ENCODE data around the gene PTGS1. TPM values are rescaled to one million over a fixed set of nuclear protein-coding genes. Genes with fewer than 3 reads are reported as not detected.

The PTGS1 gene
- total RNA-seq, 6 donors from 2014 or later = 5.0 to 21.4 (median 8.5) TPM

- H3K4me3 ChIP-seq = no peak overlapping the region
- ATAC-seq (ENCODE audit: low FRiP score in 2 of 2) (peak in 1 of 2 donors; percentile 75), DNase-seq (no peak)
- no peaks in the 10 kb centered on the region for H3K36me3 ChIP-seq
- peaks cover 0 to 5% (median 0%) of the 10 kb centered on the region in 4 donors for H3K9me3 ChIP-seq
- H3K4me1 ChIP-seq = no peaks in the 10 kb centered on the region
- 72 to 74% methylated on average over 3 of the region's 3 CpGs for WGBS, 2 donors
- H3K27me3 ChIP-seq = no peaks in the 10 kb centered on the region
- TF ChIP-seq EP300 (IDR thresholded peaks at IDR 0.05) = no peak
- TF ChIP-seq CTCF (IDR thresholded peaks at IDR 0.05) = no peak
- TF ChIP-seq POLR2AphosphoS5 (IDR thresholded peaks at IDR 0.05) = no peak
- TF ChIP-seq POLR2A (IDR thresholded peaks at IDR 0.05) = no peak
- H3K27ac ChIP-seq = no peak overlapping the region
Measured at GRCh38 chr9:122426723-122427122, 55.9 kb downstream of the PTGS1 start.

- WGBS, 2 donors = 88 to 96% methylated on average over 1 of the region's 1 CpG
- H3K36me3 ChIP-seq = no peaks in the 10 kb centered on the region
- no peaks in the 10 kb centered on the region for H3K9me3 ChIP-seq
- ATAC-seq (ENCODE audit: low FRiP score in 2 of 2) (no peak), DNase-seq (no peak)
- no peak overlapping the region for H3K4me3 ChIP-seq
- no peaks in the 10 kb centered on the region for H3K4me1 ChIP-seq
- TF ChIP-seq EP300 (IDR thresholded peaks at IDR 0.05) (no peak), POLR2AphosphoS5 (IDR thresholded peaks at IDR 0.05) (no peak), POLR2A (IDR thresholded peaks at IDR 0.05) (no peak), CTCF (IDR thresholded peaks at IDR 0.05) (no peak)
- H3K27ac ChIP-seq = no peak overlapping the region
- H3K27me3 ChIP-seq = no peaks in the 10 kb centered on the region
Measured at GRCh38 chr9:122442568-122442967, 71.7 kb downstream of the PTGS1 start.

- ATAC-seq (ENCODE audit: low FRiP score in 2 of 2) (peak in 1 of 2 donors; percentile 92), DNase-seq (no peak)
- H3K27ac ChIP-seq = no peak overlapping the region
- no peaks in the 10 kb centered on the region for H3K4me1 ChIP-seq
- H3K4me3 ChIP-seq = no peak overlapping the region
- TF ChIP-seq POLR2A (IDR thresholded peaks at IDR 0.05) (no peak), CTCF (IDR thresholded peaks at IDR 0.05) (no peak), POLR2AphosphoS5 (IDR thresholded peaks at IDR 0.05) (no peak), EP300 (IDR thresholded peaks at IDR 0.05) (no peak)
- no peaks in the 10 kb centered on the region for H3K36me3 ChIP-seq
- WGBS, 2 donors = 69 to 73% methylated on average over 5 of the region's 5 CpGs
- H3K27me3 ChIP-seq = no peaks in the 10 kb centered on the region
- H3K9me3 ChIP-seq = no peaks in the 10 kb centered on the region
Measured at GRCh38 chr9:122444041-122444733, 73.4 kb downstream of the PTGS1 start.

Small RNA genes within 50 kb of the gene (small RNA-seq; reads per million reads assigned to genes)
- gene AL162424.1 = 0 reads per million in 4 donors

Other genes with a start within 250 kb of the PTGS1 start
- 10 to 100 TPM; 25.6 to 46.5 (median 35.5) TPM for gene NDUFA8, start 211.2 kb upstream of the PTGS1 start, total RNA-seq
- gene MORN5, start 211.1 kb upstream of the PTGS1 start, total RNA-seq = 10 to 100 TPM in 3 of 6 donors, 1 to 10 TPM in 2, not detected in 1; 3.5 to 33.5 (median 10.5) TPM
- gene LHX6, start 142.1 kb upstream of the PTGS1 start, total RNA-seq = 10 to 100 TPM in 1 of 6 donors, 1 to 10 TPM in 5; 1.0 to 11.3 (median 2.9) TPM
- 10 to 100 TPM in 3 of 6 donors, 1 to 10 TPM in 3; 3.0 to 19.9 (median 11.8) TPM for gene RBM18, start 106.2 kb upstream of the PTGS1 start, total RNA-seq
- 10 to 100 TPM; 21.4 to 54.5 (median 29.7) TPM for gene MRRF, start 106.1 kb upstream of the PTGS1 start, total RNA-seq
- gene OR1J1, start 106.9 kb downstream of the PTGS1 start, total RNA-seq = not detected
- under 1 TPM in 1 of 6 donors, not detected in 5; 0.61 TPM for gene OR1J2, start 139.8 kb downstream of the PTGS1 start, total RNA-seq
- not detected for gene OR1J4, start 148.1 kb downstream of the PTGS1 start, total RNA-seq
- not detected for gene OR1N1, start 156.3 kb downstream of the PTGS1 start, total RNA-seq
- gene OR1N2, start 182.1 kb downstream of the PTGS1 start, total RNA-seq = not detected
- under 1 TPM in 3 of 6 donors, not detected in 3; 0.17 to 0.76 (median 0.31) TPM for gene OR1L8, start 212.4 kb downstream of the PTGS1 start, total RNA-seq
- 1 to 10 TPM in 1 of 6 donors, not detected in 5; 1.1 TPM for gene OR1Q1, start 243.7 kb downstream of the PTGS1 start, total RNA-seq

Measured in upper lobe of left lung (tissue), 6 donors.